Endothelial cell of umbilical vein (primary cell): ENCODE measurements around the gene ZNF254. TPM values are rescaled to one million over a fixed set of nuclear protein-coding genes. Genes with fewer than 3 reads are reported as not detected.

Experiments
- BruUV-seq: library from RNA; stranded (reverse); fragments of 400-500 nt; replicated peaks from 2 replicates; lab custom pipeline; 2021; lab: Mats Ljungman, UMichigan
- CTCF ChIA-PET: fragments of 300-600, 350-600 bp; sonication (Branson Sonifier 250); formaldehyde crosslinking; loops from one replicate; lab custom pipeline; 2021; ENCODE audit warnings: antibody characterized with exemption, inconsistent platforms; lab: Charles Lee
- POLR2A ChIA-PET: fragments of 300-600, 350-600 bp; sonication (Branson Sonifier 250); formaldehyde crosslinking; loops from one replicate; lab custom pipeline; 2021; ENCODE audit warnings: antibody characterized with exemption, inconsistent platforms; lab: Charles Lee
- DNase-seq: peaks from one replicate; pipeline ENCODE4 v3.0.0-alpha.2; 2011; ENCODE audit warnings: low read depth, low spot score
- FAIRE-seq: peaks from 2 replicates; lab custom pipeline; 2011; peaks lifted over from hg19 to GRCh38; lab: Jason Lieb, UNC
- H2AFZ ChIP-seq: 2 replicates; pipeline ENCODE4 v1.6.0; 2012; ENCODE audit warnings: low read depth, low read length, control low read depth, inconsistent platforms
- H3K27ac ChIP-seq: 2 replicates; pipeline ENCODE4 v1.5.1; 2011; ENCODE audit warnings: low read depth, mild to moderate bottlenecking, control low read depth, low read length, moderate library complexity; ENCODE audit not compliant: insufficient read depth
- H3K27me3 ChIP-seq, 2 experiments: 2 replicates each; pipeline versions ENCODE4 v1.6.0 to v1.6.1; 2011; ENCODE audit warnings: low read length in 2 of 2, mixed read lengths in 1 of 2; ENCODE audit not compliant: control insufficient read depth in 2 of 2, insufficient read depth in 2 of 2
- H3K36me3 ChIP-seq, 2 experiments: 2 replicates in 1 of 2; 3 replicates in 1 of 2; pipeline ENCODE4 v1.5.1; 2011; ENCODE audit warnings: low read length in 2 of 2, mild to moderate bottlenecking in 1 of 2, moderate library complexity in 1 of 2; ENCODE audit not compliant: control insufficient read depth in 2 of 2, insufficient read depth in 2 of 2; ENCODE audit errors: extremely low read depth in 1 of 2
- H3K4me1 ChIP-seq: 3 replicates; pipeline ENCODE4 v1.5.1; 2011; ENCODE audit warnings: mild to moderate bottlenecking, low read length; ENCODE audit not compliant: control insufficient read depth, insufficient read depth; ENCODE audit errors: extremely low read depth
- H3K4me2 ChIP-seq: 2 replicates; pipeline ENCODE4 v1.6.1; 2011; ENCODE audit warnings: low read length, control low read depth, mixed read lengths; ENCODE audit not compliant: insufficient read depth
- H3K4me3 ChIP-seq, 3 experiments: fragments of 200-600 bp in 1 of 3; sonication (generic), shearing (Covaris generic) in 1 of 3; replicated peaks in 1 of 3; 2 replicates each; pipeline ENCODE4 v1.5.1; 2011 to 2016; ENCODE audit warnings: control low read depth in 3 of 3, low read length in 3 of 3, mild to moderate bottlenecking in 2 of 3, inconsistent platforms in 1 of 3, low read depth in 1 of 3, moderate library complexity in 1 of 3; ENCODE audit not compliant: insufficient read depth in 1 of 3
- H3K79me2 ChIP-seq: 2 replicates; pipeline ENCODE4 v1.6.0; 2012; ENCODE audit warnings: low read length, inconsistent platforms; ENCODE audit not compliant: control insufficient read depth, insufficient read depth
- H3K9ac ChIP-seq: replicated peaks from 2 replicates; pipeline ENCODE3; 2011; ENCODE audit warnings: low read length, control low read depth; ENCODE audit not compliant: insufficient read depth; ENCODE audit errors: extremely low read depth
- H3K9me1 ChIP-seq: replicated peaks from 3 replicates; pipeline ENCODE4 v1.6.0; 2011; ENCODE audit warnings: mild to moderate bottlenecking, low read length; ENCODE audit not compliant: control insufficient read depth, insufficient read depth; ENCODE audit errors: extremely low read depth
- H3K9me3 ChIP-seq: replicated peaks from 2 replicates; pipeline ENCODE4 v1.5.1; 2012; ENCODE audit warnings: low read length, inconsistent platforms; ENCODE audit not compliant: control insufficient read depth, insufficient read depth
- H4K20me1 ChIP-seq: replicated peaks from 2 replicates; pipeline ENCODE3; 2011; ENCODE audit warnings: mild to moderate bottlenecking, low read length; ENCODE audit not compliant: control insufficient read depth, insufficient read depth; ENCODE audit errors: extremely low read depth
- EZH2 ChIP-seq: IDR thresholded peaks from 2 replicates; pipeline ENCODE4 v1.6.1; 2012; ENCODE audit warnings: borderline replicate concordance, low read depth, mild to moderate bottlenecking, moderate library complexity, low read length, inconsistent platforms; ENCODE audit not compliant: severe bottlenecking
- FOS ChIP-seq: IDR thresholded peaks from 2 replicates; pipeline ENCODE4 v1.6.1; 2011; ENCODE audit warnings: mild to moderate bottlenecking, low read length, moderate library complexity, borderline replicate concordance; ENCODE audit not compliant: insufficient read depth
- GATA2 ChIP-seq: IDR thresholded peaks from 2 replicates; pipeline ENCODE4 v1.7.0; 2011; ENCODE audit warnings: low read depth, mild to moderate bottlenecking, moderate library complexity, mixed read lengths, low read length; ENCODE audit not compliant: insufficient read length, insufficient read depth
- JUN ChIP-seq: IDR thresholded peaks from 2 replicates; pipeline ENCODE4 v1.6.1; 2011; ENCODE audit warnings: borderline replicate concordance, low read depth; ENCODE audit not compliant: insufficient read length, insufficient read depth
- MYC ChIP-seq: IDR thresholded peaks from one replicate; pipeline ENCODE4 v1.6.1; 2011; ENCODE audit warnings: mild to moderate bottlenecking, low read depth, low read length
- POLR2A ChIP-seq: IDR thresholded peaks from 2 replicates; pipeline ENCODE4 v1.6.1; 2012; ENCODE audit warnings: low read depth, mild to moderate bottlenecking, control low read depth, low read length
- POLR2AphosphoS5 ChIP-seq: IDR thresholded peaks from 2 replicates; pipeline ENCODE4 v1.6.1; 2012; ENCODE audit warnings: low read depth, mild to moderate bottlenecking, control low read depth, low read length, moderate library complexity; ENCODE audit not compliant: insufficient read depth
- dilution Hi-C: fragments of 300-500 bp; cut with MboI; formaldehyde crosslinking; loops from one replicate; pipeline ENCODE4 v1.15.0; 2019; ENCODE audit warnings: low sequenced_read_pairs; ENCODE audit not compliant: extremely low pct_ligation_motif_present
- intact Hi-C: fragments of 100-400 bp; cut with micrococcal nuclease; formaldehyde crosslinking; loops from one replicate; pipeline ENCODE4 v1.10.0; 2022
- polyA plus RNA-seq, 4 experiments: library from polyadenylated mRNA; depleted of rRNA in 3 of 4; stranded (reverse) in 3 of 4; unstranded in 1 of 4; fragments of >200 nt; gene quantifications; 2 replicates each; pipeline versions ENCODE4 v1.2.1 to v1.2.3, GENCODE V29; 2011 to 2012; ENCODE audit warnings: missing spikeins in 1 of 4
- total RNA-seq: library from RNA; stranded (reverse); gene quantifications from 2 replicates; pipeline ENCODE4 v1.2.3, GENCODE V29; 2021
- TF ChIP-seq, protein P1 (sequence below): IDR thresholded peaks from 2 replicates; pipeline ENCODE4 v1.6.1; 2011; ENCODE audit not compliant: insufficient read depth, insufficient read length
- TF ChIP-seq, protein P2 (sequence below), 2 donors: IDR thresholded peaks; 1 replicate in 1 of 2; 2 replicates in 1 of 2; pipeline ENCODE4 v1.5.1; 2011; ENCODE audit warnings: low read length in 2 of 2, mild to moderate bottlenecking in 2 of 2, moderate library complexity in 2 of 2, control low read depth in 1 of 2, inconsistent platforms in 1 of 2, low read depth in 1 of 2; ENCODE audit not compliant: insufficient read depth in 1 of 2; ENCODE audit errors: extremely low read depth in 1 of 2

Gene ZNF254
- total and polyA plus RNA-seq, 2 donors (not counting 3 experiments of a cell fraction or from before 2014, with no cell fraction given), result 4.9 to 16.0 TPM

DNA sequence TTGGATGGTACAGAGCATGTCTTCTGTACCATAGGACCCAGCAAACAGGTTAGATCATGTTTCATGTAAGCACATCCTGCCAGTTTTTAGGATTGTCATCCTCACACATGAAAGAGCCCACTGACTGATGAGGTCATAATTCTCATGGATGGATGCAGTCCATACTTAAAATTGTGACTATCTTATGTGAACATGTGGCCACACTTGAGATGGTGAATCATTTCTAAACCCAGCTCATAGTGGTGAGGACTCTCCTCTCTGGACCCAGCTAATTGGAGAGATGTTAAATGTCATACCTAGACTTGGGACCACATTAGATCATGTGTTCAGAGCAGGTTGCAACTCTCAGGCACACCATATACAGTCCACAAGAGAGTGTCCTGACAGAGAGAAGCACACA is 24.8 kb upstream of the ZNF254 start:
- intact Hi-C loops (no loop called here), dilution Hi-C loops (no loop called here)
- Histone ChIP-seq H2AFZ (no peak overlapping the region), H4K20me1 (no peaks in the 10 kb centered on the region), H3K27ac (no peak overlapping the region), H3K9me1 (no peaks in the 10 kb centered on the region), H3K79me2 (no peaks in the 10 kb centered on the region), H3K9me3 (no peaks in the 10 kb centered on the region), H3K4me2 (no peak overlapping the region), H3K4me3 (no peak overlapping the region), H3K27me3 (no peaks in the 10 kb centered on the region), H3K36me3 (peaks cover 2 to 14% of the 10 kb centered on the region in 2 experiments), H3K4me1 (no peaks in the 10 kb centered on the region), H3K9ac (no peak overlapping the region)
- BruUV-seq, result no TSS peak
- CTCF ChIA-PET, result no interaction called here
- no peak for FAIRE-seq
- DNase-seq, result no peak
- TF ChIP-seq, protein P1, sequence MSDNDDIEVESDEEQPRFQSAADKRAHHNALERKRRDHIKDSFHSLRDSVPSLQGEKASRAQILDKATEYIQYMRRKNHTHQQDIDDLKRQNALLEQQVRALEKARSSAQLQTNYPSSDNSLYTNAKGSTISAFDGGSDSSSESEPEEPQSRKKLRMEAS, result no peak
- TF ChIP-seq MYC (no peak), FOS (no peak), POLR2AphosphoS5 (no peak), POLR2A (no peak), EZH2 (no peak), JUN (no peak), GATA2 (no peak)
- TF ChIP-seq, protein P2, sequence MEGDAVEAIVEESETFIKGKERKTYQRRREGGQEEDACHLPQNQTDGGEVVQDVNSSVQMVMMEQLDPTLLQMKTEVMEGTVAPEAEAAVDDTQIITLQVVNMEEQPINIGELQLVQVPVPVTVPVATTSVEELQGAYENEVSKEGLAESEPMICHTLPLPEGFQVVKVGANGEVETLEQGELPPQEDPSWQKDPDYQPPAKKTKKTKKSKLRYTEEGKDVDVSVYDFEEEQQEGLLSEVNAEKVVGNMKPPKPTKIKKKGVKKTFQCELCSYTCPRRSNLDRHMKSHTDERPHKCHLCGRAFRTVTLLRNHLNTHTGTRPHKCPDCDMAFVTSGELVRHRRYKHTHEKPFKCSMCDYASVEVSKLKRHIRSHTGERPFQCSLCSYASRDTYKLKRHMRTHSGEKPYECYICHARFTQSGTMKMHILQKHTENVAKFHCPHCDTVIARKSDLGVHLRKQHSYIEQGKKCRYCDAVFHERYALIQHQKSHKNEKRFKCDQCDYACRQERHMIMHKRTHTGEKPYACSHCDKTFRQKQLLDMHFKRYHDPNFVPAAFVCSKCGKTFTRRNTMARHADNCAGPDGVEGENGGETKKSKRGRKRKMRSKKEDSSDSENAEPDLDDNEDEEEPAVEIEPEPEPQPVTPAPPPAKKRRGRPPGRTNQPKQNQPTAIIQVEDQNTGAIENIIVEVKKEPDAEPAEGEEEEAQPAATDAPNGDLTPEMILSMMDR (IDR thresholded peaks at IDR 0.05; ENCODE audit: extremely low read depth in 1 of 2, insufficient read depth in 1 of 2, low read depth in 1 of 2, low read length in 2 of 2), result no peak
- POLR2A ChIA-PET, result no interaction called here
